ENCODE measurements around the gene FBXO15.

The FBXO15 gene

GRCh38 chr18:74147779-74148542 lies at the start of gene FBXO15, which contains the start of gene TIMM21:
Gene FBXO15, minus strand, starts transcription at chr18:74147834. Its CDS starts 49 bp downstream, at chr18:74147785.
Gene TIMM21, plus strand, starts transcription at chr18:74148523. Its CDS starts 286 bp downstream, at chr18:74148809.
- DNase-seq, result peak; percentile 97

GRCh38 chr18:74196220-74197119 lies 48.8 kb upstream of the FBXO15 start:
- no peak for DNase-seq

- DNase-seq, result no peak
These were observed 47.1 kb upstream of the FBXO15 start for GRCh38 chr18:74194691-74195090.

- no peak for DNase-seq
These were observed 43.9 kb upstream of the FBXO15 start for GRCh38 chr18:74191577-74191976.

GRCh38 chr18:74190086-74190485 lies 42.5 kb upstream of the FBXO15 start:
- no peak for DNase-seq

GRCh38 chr18:74186661-74187060 lies 39.0 kb upstream of the FBXO15 start:
- DNase-seq, result no peak

GRCh38 chr18:74185860-74186259 lies 38.2 kb upstream of the FBXO15 start:
- DNase-seq, result peak; percentile 19

GRCh38 chr18:74184875-74185274 lies 37.2 kb upstream of the FBXO15 start:
- DNase-seq, result peak; percentile 85

GRCh38 chr18:74183130-74183529 lies 35.5 kb upstream of the FBXO15 start:
- no peak for DNase-seq

- no peak for DNase-seq
These were observed 34.7 kb upstream of the FBXO15 start for GRCh38 chr18:74182335-74182734.

GRCh38 chr18:74179623-74180199 lies 32.1 kb upstream of the FBXO15 start:
- no peak for DNase-seq

- no peak for DNase-seq
These were observed 31.2 kb upstream of the FBXO15 start for GRCh38 chr18:74178884-74179283.

GRCh38 chr18:74175658-74176057 lies 28.0 kb upstream of the FBXO15 start:
- no peak for DNase-seq

GRCh38 chr18:74173434-74173750 lies 25.8 kb upstream of the FBXO15 start:
- DNase-seq, result no peak

- no peak for DNase-seq
These were observed 25.2 kb upstream of the FBXO15 start for GRCh38 chr18:74172697-74173433.

- DNase-seq, result no peak
These were observed 24.4 kb upstream of the FBXO15 start for GRCh38 chr18:74171910-74172606.

GRCh38 chr18:74166386-74166785 lies 18.8 kb upstream of the FBXO15 start:
- DNase-seq, result no peak

GRCh38 chr18:74163019-74163660 lies 15.5 kb upstream of the FBXO15 start:
- no peak for DNase-seq

GRCh38 chr18:74155276-74155675 lies 7.6 kb upstream of the FBXO15 start:
- DNase-seq, result no peak

GRCh38 chr18:74154716-74155115 lies 7.1 kb upstream of the FBXO15 start:
- DNase-seq, result no peak

GRCh38 chr18:74153793-74154192 lies 6.2 kb upstream of the FBXO15 start:
- DNase-seq, result no peak

- no peak for DNase-seq
These were observed 5.7 kb upstream of the FBXO15 start for GRCh38 chr18:74153377-74153776.
